Measurements from ENCODE around the gene SERPINI1.

Gene SERPINI1

GRCh38 chr3:167854846-167855245, 119.3 kb downstream of the SERPINI1 start:
- no peak for DNase-seq

- DNase-seq = no peak
Observed at GRCh38 chr3:167855306-167855705, 119.8 kb downstream of the SERPINI1 start.

GRCh38 chr3:167858865-167859264, 123.3 kb downstream of the SERPINI1 start:
- no peak for DNase-seq

GRCh38 chr3:167859610-167860009, 124.1 kb downstream of the SERPINI1 start:
- no peak for DNase-seq

- no peak for DNase-seq
Observed at GRCh38 chr3:167861649-167862048, 126.1 kb downstream of the SERPINI1 start.

- no peak for DNase-seq
Observed at GRCh38 chr3:167862104-167862730, 126.7 kb downstream of the SERPINI1 start.

GRCh38 chr3:167863811-167864551, 128.5 kb downstream of the SERPINI1 start:
- no peak for DNase-seq

- DNase-seq = no peak
Observed at GRCh38 chr3:167864552-167864874, 129.0 kb downstream of the SERPINI1 start.

- DNase-seq = no peak
Observed at GRCh38 chr3:167866331-167866730, 130.8 kb downstream of the SERPINI1 start.

- no peak for DNase-seq
Observed at GRCh38 chr3:167867981-167868380, 132.5 kb downstream of the SERPINI1 start.

- DNase-seq = no peak
Observed at GRCh38 chr3:167870181-167870580, 134.7 kb downstream of the SERPINI1 start.

- DNase-seq = no peak
Observed at GRCh38 chr3:167870759-167871158, 135.2 kb downstream of the SERPINI1 start.

- no peak for DNase-seq
Observed at GRCh38 chr3:167872032-167872431, 136.5 kb downstream of the SERPINI1 start.

GRCh38 chr3:167872941-167873340, 137.4 kb downstream of the SERPINI1 start:
- DNase-seq = no peak

GRCh38 chr3:167874671-167875372, 139.3 kb downstream of the SERPINI1 start:
- no peak for DNase-seq

All from CD4-positive, alpha-beta T cell treated with Interleukin-10 for 1 hour (primary cell).